Panc1 (cell line): ENCODE measurements around the gene SCG5.

ENCODE experiments used
- POLR2AphosphoS5 ChIP-seq: IDR thresholded peaks from 2 replicates; pipeline ENCODE4 v1.6.1; 2012; ENCODE audit warnings: mild to moderate bottlenecking, low read depth, low read length, moderate library complexity
- SIN3A ChIP-seq: IDR thresholded peaks from 2 replicates; pipeline ENCODE4 v1.6.1; 2012; ENCODE audit warnings: low read depth, mild to moderate bottlenecking, low read length, moderate library complexity, borderline replicate concordance; ENCODE audit not compliant: insufficient read depth
- TCF7L2 ChIP-seq: IDR thresholded peaks from 2 replicates; pipeline ENCODE4 v1.6.1; 2011; ENCODE audit warnings: mild to moderate bottlenecking, low read depth, low read length, inconsistent platforms
- TF ChIP-seq, protein P1 (sequence below): fragments of 450-650 bp; IDR thresholded peaks from 2 replicates; pipeline ENCODE4 v1.5.1; 2017; ENCODE audit warnings: mild to moderate bottlenecking
- TF ChIP-seq, protein P2 (sequence below), 2 experiments: IDR thresholded peaks; 2 replicates each; pipeline ENCODE4 v1.6.1; 2011 to 2012; ENCODE audit warnings: low read depth in 2 of 2, control low read depth in 1 of 2, low read length in 1 of 2, mild to moderate bottlenecking in 1 of 2, moderate library complexity in 1 of 2; ENCODE audit not compliant: insufficient read depth in 1 of 2

- TF ChIP-seq POLR2AphosphoS5 (no peak), TCF7L2 (no peak), SIN3A (no peak)
- TF ChIP-seq, protein P1, sequence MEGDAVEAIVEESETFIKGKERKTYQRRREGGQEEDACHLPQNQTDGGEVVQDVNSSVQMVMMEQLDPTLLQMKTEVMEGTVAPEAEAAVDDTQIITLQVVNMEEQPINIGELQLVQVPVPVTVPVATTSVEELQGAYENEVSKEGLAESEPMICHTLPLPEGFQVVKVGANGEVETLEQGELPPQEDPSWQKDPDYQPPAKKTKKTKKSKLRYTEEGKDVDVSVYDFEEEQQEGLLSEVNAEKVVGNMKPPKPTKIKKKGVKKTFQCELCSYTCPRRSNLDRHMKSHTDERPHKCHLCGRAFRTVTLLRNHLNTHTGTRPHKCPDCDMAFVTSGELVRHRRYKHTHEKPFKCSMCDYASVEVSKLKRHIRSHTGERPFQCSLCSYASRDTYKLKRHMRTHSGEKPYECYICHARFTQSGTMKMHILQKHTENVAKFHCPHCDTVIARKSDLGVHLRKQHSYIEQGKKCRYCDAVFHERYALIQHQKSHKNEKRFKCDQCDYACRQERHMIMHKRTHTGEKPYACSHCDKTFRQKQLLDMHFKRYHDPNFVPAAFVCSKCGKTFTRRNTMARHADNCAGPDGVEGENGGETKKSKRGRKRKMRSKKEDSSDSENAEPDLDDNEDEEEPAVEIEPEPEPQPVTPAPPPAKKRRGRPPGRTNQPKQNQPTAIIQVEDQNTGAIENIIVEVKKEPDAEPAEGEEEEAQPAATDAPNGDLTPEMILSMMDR: no peak
- TF ChIP-seq, protein P2, sequence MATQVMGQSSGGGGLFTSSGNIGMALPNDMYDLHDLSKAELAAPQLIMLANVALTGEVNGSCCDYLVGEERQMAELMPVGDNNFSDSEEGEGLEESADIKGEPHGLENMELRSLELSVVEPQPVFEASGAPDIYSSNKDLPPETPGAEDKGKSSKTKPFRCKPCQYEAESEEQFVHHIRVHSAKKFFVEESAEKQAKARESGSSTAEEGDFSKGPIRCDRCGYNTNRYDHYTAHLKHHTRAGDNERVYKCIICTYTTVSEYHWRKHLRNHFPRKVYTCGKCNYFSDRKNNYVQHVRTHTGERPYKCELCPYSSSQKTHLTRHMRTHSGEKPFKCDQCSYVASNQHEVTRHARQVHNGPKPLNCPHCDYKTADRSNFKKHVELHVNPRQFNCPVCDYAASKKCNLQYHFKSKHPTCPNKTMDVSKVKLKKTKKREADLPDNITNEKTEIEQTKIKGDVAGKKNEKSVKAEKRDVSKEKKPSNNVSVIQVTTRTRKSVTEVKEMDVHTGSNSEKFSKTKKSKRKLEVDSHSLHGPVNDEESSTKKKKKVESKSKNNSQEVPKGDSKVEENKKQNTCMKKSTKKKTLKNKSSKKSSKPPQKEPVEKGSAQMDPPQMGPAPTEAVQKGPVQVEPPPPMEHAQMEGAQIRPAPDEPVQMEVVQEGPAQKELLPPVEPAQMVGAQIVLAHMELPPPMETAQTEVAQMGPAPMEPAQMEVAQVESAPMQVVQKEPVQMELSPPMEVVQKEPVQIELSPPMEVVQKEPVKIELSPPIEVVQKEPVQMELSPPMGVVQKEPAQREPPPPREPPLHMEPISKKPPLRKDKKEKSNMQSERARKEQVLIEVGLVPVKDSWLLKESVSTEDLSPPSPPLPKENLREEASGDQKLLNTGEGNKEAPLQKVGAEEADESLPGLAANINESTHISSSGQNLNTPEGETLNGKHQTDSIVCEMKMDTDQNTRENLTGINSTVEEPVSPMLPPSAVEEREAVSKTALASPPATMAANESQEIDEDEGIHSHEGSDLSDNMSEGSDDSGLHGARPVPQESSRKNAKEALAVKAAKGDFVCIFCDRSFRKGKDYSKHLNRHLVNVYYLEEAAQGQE (IDR thresholded peaks at IDR 0.05; ENCODE audit: insufficient read depth in 1 of 2, low read depth in 2 of 2, low read length in 1 of 2): no peak
Measured at GRCh38 chr15:32657941-32658340, 16.4 kb downstream of the SCG5 start.
